GM21737 (cell line): ENCODE results near the gene FCER1G.
"Not testable (repeated sequence)": the region's sequence is repeated elsewhere in the genome, so short reads cannot be mapped to it uniquely, and the experiment has no call there.

Experiments
- ATAC-seq: cut with Tn5 transposase; IDR thresholded peaks from one replicate; pipeline ENCODE4 v1.9.1; 2021; ENCODE audit warnings: mild to moderate bottlenecking, moderate library complexity; ENCODE audit not compliant: unreplicated experiment

Gene FCER1G

GRCh38 chr1:161201836-161202712 lies 13.0 kb upstream of the FCER1G start, which contains the start of gene NDUFS2:
Gene NDUFS2 (plus strand): TSS chr1:161202367. CDS start chr1:161202386, 19 bp downstream.
- ATAC-seq, result peak; percentile 89

- ATAC-seq, result no peak
Observed at GRCh38 chr1:161206411-161207140, 8.5 kb upstream of the FCER1G start.

GRCh38 chr1:161207173-161207572 lies 7.9 kb upstream of the FCER1G start:
- ATAC-seq, result no peak

GRCh38 chr1:161209790-161210409 lies 5.2 kb upstream of the FCER1G start:
- peak; percentile 63 for ATAC-seq

- no peak for ATAC-seq
Observed at GRCh38 chr1:161214369-161214768, 726 bp upstream of the FCER1G start.

- peak; percentile 73 for ATAC-seq
Observed at GRCh38 chr1:161216945-161217712, 2.0 kb downstream of the FCER1G start.

- ATAC-seq, result peak; percentile 4
Observed at GRCh38 chr1:161217831-161218230, 2.7 kb downstream of the FCER1G start.

GRCh38 chr1:161218301-161219077 lies 3.4 kb downstream of the FCER1G start:
- no peak for ATAC-seq

GRCh38 chr1:161219078-161219892 lies 4.2 kb downstream of the FCER1G start:
- ATAC-seq, result no peak

GRCh38 chr1:161220002-161220401 lies 4.9 kb downstream of the FCER1G start:
- ATAC-seq, result no peak

GRCh38 chr1:161222175-161223019 lies 7.3 kb downstream of the FCER1G start:
- ATAC-seq, result no peak

GRCh38 chr1:161223805-161224694 lies 9.0 kb downstream of the FCER1G start:
- ATAC-seq, result no peak

GRCh38 chr1:161224695-161225087 lies 9.6 kb downstream of the FCER1G start:
- not testable (repeated sequence) for ATAC-seq

- no peak for ATAC-seq
Observed at GRCh38 chr1:161225178-161225533, 10.1 kb downstream of the FCER1G start.

- ATAC-seq, result peak; percentile 88
Observed at GRCh38 chr1:161225534-161226319, 10.6 kb downstream of the FCER1G start, which contains the start of gene TOMM40L. Gene TOMM40L (plus strand): TSS chr1:161226060. CDS start chr1:161226490, 430 bp downstream.

GRCh38 chr1:161226320-161226711 lies 11.2 kb downstream of the FCER1G start:
- ATAC-seq, result no peak
